WTC11 (cell line): ENCODE measurements around the gene CBX5. TPM values are rescaled to one million over a fixed set of nuclear protein-coding genes. Genes with fewer than 3 reads are reported as not detected.
"Not testable (repeated sequence)": the region's sequence is repeated elsewhere in the genome, so short reads cannot be mapped to it uniquely, and the experiment has no call there.

Experiments used
- ATAC-seq: fragments of 200-7000 bp; cut with Tn5 transposase; 2 replicates; pipeline ENCODE4 v1.10.0; 2021; ENCODE audit warnings: mild to moderate bottlenecking, moderate library complexity
- CTCF ChIA-PET: fragments of 300-600 bp; sonication (Branson Sonifier 250); formaldehyde crosslinking; loops from one replicate; lab custom pipeline; 2021; ENCODE audit warnings: antibody characterized with exemption; lab: Charles Lee
- POLR2A ChIA-PET: fragments of 350-600 bp; sonication (Branson Sonifier 250); formaldehyde crosslinking; loops from one replicate; lab custom pipeline; 2021; ENCODE audit warnings: antibody characterized with exemption; lab: Charles Lee
- DNase-seq: peaks from one replicate; pipeline ENCODE4 v3.0.0; 2021; ENCODE audit warnings: low spot score
- H3K27ac Mint-ChIP-seq: 2 replicates; pipeline ENCODE4 v1.8.0; 2021; ENCODE audit warnings: mixed read lengths
- H3K27me3 Mint-ChIP-seq: 2 replicates; pipeline ENCODE4 v1.8.0; 2021; ENCODE audit warnings: low read depth, mild to moderate bottlenecking, moderate library complexity, mixed read lengths
- H3K36me3 Mint-ChIP-seq: 2 replicates; pipeline ENCODE4 v1.8.0; 2021; ENCODE audit warnings: mixed read lengths
- H3K4me1 Mint-ChIP-seq: 2 replicates; pipeline ENCODE4 v1.8.0; 2022; ENCODE audit warnings: mixed read lengths
- H3K4me3 Mint-ChIP-seq: 2 replicates; pipeline ENCODE4 v1.8.0; 2021; ENCODE audit warnings: mild to moderate bottlenecking, moderate library complexity, mixed read lengths
- H3K9me3 Mint-ChIP-seq: 2 replicates; pipeline ENCODE4 v1.8.0; 2021; ENCODE audit warnings: mixed read lengths
- AR ChIP-seq: fragments of 250-450 bp; sonication (Bioruptor Pico); IDR thresholded peaks from 2 replicates; pipeline ENCODE4 v1.9.0; 2021; ENCODE audit warnings: mild to moderate bottlenecking
- EMX1 ChIP-seq: fragments of 250-450 bp; sonication (Bioruptor Pico); IDR thresholded peaks from 2 replicates; pipeline ENCODE4 v1.8.0; 2021; ENCODE audit warnings: mild to moderate bottlenecking
- FOXP4 ChIP-seq: sonication (generic); formaldehyde crosslinking; IDR thresholded peaks from 2 replicates; pipeline ENCODE4 v1.8.0; 2022; ENCODE audit warnings: mild to moderate bottlenecking, missing genetic modification reagents
- NFATC4 ChIP-seq: fragments of 250-450 bp; sonication (Bioruptor Pico); IDR thresholded peaks from 2 replicates; pipeline ENCODE4 v1.9.0; 2021; ENCODE audit warnings: mild to moderate bottlenecking
- USF1 ChIP-seq: sonication (generic); formaldehyde crosslinking; IDR thresholded peaks from 2 replicates; pipeline ENCODE4 v1.8.0; 2022; ENCODE audit warnings: mild to moderate bottlenecking, missing genetic modification reagents
- ZNF416 ChIP-seq: fragments of 250-450 bp; sonication (Bioruptor Pico); IDR thresholded peaks from 2 replicates; pipeline ENCODE4 v1.9.0; 2021; ENCODE audit warnings: mild to moderate bottlenecking, inconsistent platforms
- ZNF425 ChIP-seq: fragments of 250-450 bp; sonication (Bioruptor Pico); conservative IDR thresholded peaks from 2 replicates; pipeline ENCODE4 v1.9.0; 2021; ENCODE audit warnings: mild to moderate bottlenecking
- ZNF532 ChIP-seq: fragments of 250-450 bp; sonication (Bioruptor Pico); IDR thresholded peaks from 2 replicates; pipeline ENCODE4 v1.9.0; 2021; ENCODE audit warnings: mild to moderate bottlenecking, borderline replicate concordance
- ZNF671 ChIP-seq: fragments of 250-450 bp; sonication (Bioruptor Pico); IDR thresholded peaks from 2 replicates; pipeline ENCODE4 v1.8.0; 2021; ENCODE audit warnings: mild to moderate bottlenecking
- total RNA-seq: library from RNA; stranded (reverse); gene quantifications from 3 replicates; pipeline ENCODE4 v1.2.3, GENCODE V29; 2021

CBX5 gene
- total RNA-seq, 1 experiment from 2014 or later = 182 TPM

- TF ChIP-seq ZNF532 (CRISPR knock-in tag) = 0 out of 2 replicates have a peak, but pooled peaks have one; percentile 17
Observed at GRCh38 chr12:54282949-54283593, 3.1 kb upstream of the CBX5 start (continued).

- ChIA-PET POLR2A (interaction anchor here (0.6 to 3.8 kb wide), 4 partner anchors 21 to 76 kb away, joined by 3 to 105 read pairs (median 30); partner anchors contain the start of gene COPZ1), CTCF (interaction anchor here (2.6 kb wide), 1 partner anchor 66 kb away, joined by 14 read pairs; no protein-coding TSS in a partner anchor)
- H3K36me3 Mint-ChIP-seq, H3K27me3 Mint-ChIP-seq, H3K9me3 Mint-ChIP-seq, H3K27ac Mint-ChIP-seq, DNase-seq, ATAC-seq, H3K4me3 Mint-ChIP-seq: not testable (repeated sequence)
- H3K4me1 Mint-ChIP-seq = peaks cover 53% of the 10 kb centered on the region
- peak; percentile 91 for TF ChIP-seq AR (CRISPR knock-in tag)
- TF ChIP-seq ZNF532 (CRISPR knock-in tag) = 0 out of 2 replicates have a peak, but pooled peaks have one; percentile 15
- TF ChIP-seq ZNF416 (CRISPR knock-in tag) = peak; percentile 57
- TF ChIP-seq NFATC4 (CRISPR knock-in tag) = peak; percentile 72; the same call in 1 of the 2 replicates
- 0 out of 2 replicates have a peak, but pooled peaks have one; percentile 36 for TF ChIP-seq ZNF425 (CRISPR knock-in tag)
- TF ChIP-seq ZNF671 (CRISPR knock-in tag) = peak; percentile 88
Observed at GRCh38 chr12:54281694-54282093, 1.8 kb upstream of the CBX5 start.

- H3K9me3 Mint-ChIP-seq, H3K4me3 Mint-ChIP-seq, DNase-seq, ATAC-seq, H3K27me3 Mint-ChIP-seq, H3K36me3 Mint-ChIP-seq, H3K27ac Mint-ChIP-seq: not testable (repeated sequence)
- peaks cover 58% of the 10 kb centered on the region for H3K4me1 Mint-ChIP-seq
- CTCF ChIA-PET = interaction anchor here (2.3 to 2.6 kb wide), 2 partner anchors 11 to 66 kb away, joined by 5 to 14 read pairs; no protein-coding TSS in a partner anchor
- POLR2A ChIA-PET = interaction anchor here (2.5 to 3.8 kb wide), 3 partner anchors 21 to 77 kb away, joined by 21 to 105 read pairs (median 40); partner anchors contain the start of gene COPZ1
- TF ChIP-seq AR (CRISPR knock-in tag) = 0 out of 2 replicates have a peak, but pooled peaks have one; percentile 85
- TF ChIP-seq ZNF671 (CRISPR knock-in tag) = peak; percentile 2; the same call in 1 of the 2 replicates
- peak; percentile 22; the same call in 1 of the 2 replicates for TF ChIP-seq EMX1 (CRISPR knock-in tag)
- TF ChIP-seq FOXP4 = 0 out of 2 replicates have a peak, but pooled peaks have one; percentile 14
- TF ChIP-seq USF1 (CRISPR knock-in tag) = 0 out of 2 replicates have a peak, but pooled peaks have one; percentile 4
Observed at GRCh38 chr12:54281261-54281638, 1.3 kb upstream of the CBX5 start.
